Suppressor macrophage treated with lipopolysaccharide for 1 hour (primary cell): ENCODE measurements around the gene PPP1R10.
A peak's percentile ranks its signal among the peaks of the same experiment; 100 is the strongest.

Experiments
- DNase-seq, 3 donors: peaks; one replicate each; pipeline ENCODE4 v3.0.0-alpha.2; 2020 to 2022

PPP1R10 gene

GRCh38 chr6:30597315-30598144 lies 19.5 kb downstream of the PPP1R10 start:
- peak; percentile 81 to 86 (median 86) for DNase-seq

- no peak for DNase-seq
Observed at GRCh38 chr6:30592287-30592686, 24.8 kb downstream of the PPP1R10 start.

GRCh38 chr6:30591008-30591407 lies 26.0 kb downstream of the PPP1R10 start:
- no peak for DNase-seq

GRCh38 chr6:30590509-30590908 lies 26.5 kb downstream of the PPP1R10 start:
- no peak for DNase-seq

- DNase-seq = no peak
Observed at GRCh38 chr6:30589754-30590358, 27.2 kb downstream of the PPP1R10 start.

GRCh38 chr6:30583921-30584320 lies 33.1 kb downstream of the PPP1R10 start:
- no peak for DNase-seq

- DNase-seq = no peak
Observed at GRCh38 chr6:30578051-30578450, 39.0 kb downstream of the PPP1R10 start.

GRCh38 chr6:30573113-30573512 lies 43.9 kb downstream of the PPP1R10 start:
- DNase-seq = no peak

GRCh38 chr6:30572148-30572547 lies 44.9 kb downstream of the PPP1R10 start:
- DNase-seq = no peak

GRCh38 chr6:30571762-30572082 lies 45.3 kb downstream of the PPP1R10 start:
- peak in 1 of 3 donors; percentile 26 for DNase-seq

- DNase-seq = peak; percentile 99 to 100 (median 100)
Observed at GRCh38 chr6:30571075-30571761, 45.8 kb downstream of the PPP1R10 start, which contains the start of gene ABCF1. Gene ABCF1, plus strand, starts transcription at chr6:30571442. Its CDS starts 46 bp downstream, at chr6:30571488.

GRCh38 chr6:30570740-30571074 lies 46.3 kb downstream of the PPP1R10 start:
- DNase-seq = peak; percentile 53 to 63 (median 55)

- DNase-seq = no peak
Observed at GRCh38 chr6:30570263-30570662, 46.8 kb downstream of the PPP1R10 start.

- no peak for DNase-seq
Observed at GRCh38 chr6:30568245-30568644, 48.8 kb downstream of the PPP1R10 start.

GRCh38 chr6:30565772-30566171 lies 51.3 kb downstream of the PPP1R10 start:
- DNase-seq = no peak

- DNase-seq = no peak
Observed at GRCh38 chr6:30564114-30564513, 52.9 kb downstream of the PPP1R10 start.

- DNase-seq = no peak
Observed at GRCh38 chr6:30562470-30563425, 54.3 kb downstream of the PPP1R10 start.

GRCh38 chr6:30560930-30561329 lies 56.1 kb downstream of the PPP1R10 start:
- DNase-seq = no peak

GRCh38 chr6:30557683-30557981 lies 59.4 kb downstream of the PPP1R10 start:
- DNase-seq = peak in 2 of 3 donors; percentile 70 to 72

GRCh38 chr6:30556906-30557682 lies 59.9 kb downstream of the PPP1R10 start, which contains the start of gene PRR3:
Gene PRR3, plus strand, starts transcription at chr6:30557295. Its CDS starts 50 bp downstream, at chr6:30557345.
- peak; percentile 94 to 97 (median 96) for DNase-seq

GRCh38 chr6:30556066-30556905 lies 60.8 kb downstream of the PPP1R10 start, which contains the start of gene GNL1:
Gene GNL1, minus strand, starts transcription at chr6:30556489. Its CDS starts 286 bp downstream, at chr6:30556203.
- peak; percentile 90 to 95 (median 91) for DNase-seq
